Fibroblast of mammary gland (primary cell): ENCODE results near the gene HACD1.
A peak's percentile ranks its signal among the peaks of the same experiment; 100 is the strongest.
"Not testable (repeated sequence)": the region's sequence is repeated elsewhere in the genome, so short reads cannot be mapped to it uniquely, and the experiment has no call there.

Source experiments
- DNase-seq: peaks from one replicate; pipeline ENCODE4 v3.0.0-alpha.2; 2010; ENCODE audit warnings: low read depth
- H3K4me3 ChIP-seq: 2 replicates; pipeline ENCODE4 v1.5.1; 2011; ENCODE audit warnings: low read depth, mild to moderate bottlenecking, low read length, moderate library complexity; ENCODE audit not compliant: control insufficient read depth
- CTCF ChIP-seq: conservative IDR thresholded peaks from 2 replicates; pipeline ENCODE4 v1.5.1; 2011; ENCODE audit warnings: low read depth, low read length, inconsistent platforms; ENCODE audit not compliant: control insufficient read depth, insufficient read depth

The HACD1 gene

DNA sequence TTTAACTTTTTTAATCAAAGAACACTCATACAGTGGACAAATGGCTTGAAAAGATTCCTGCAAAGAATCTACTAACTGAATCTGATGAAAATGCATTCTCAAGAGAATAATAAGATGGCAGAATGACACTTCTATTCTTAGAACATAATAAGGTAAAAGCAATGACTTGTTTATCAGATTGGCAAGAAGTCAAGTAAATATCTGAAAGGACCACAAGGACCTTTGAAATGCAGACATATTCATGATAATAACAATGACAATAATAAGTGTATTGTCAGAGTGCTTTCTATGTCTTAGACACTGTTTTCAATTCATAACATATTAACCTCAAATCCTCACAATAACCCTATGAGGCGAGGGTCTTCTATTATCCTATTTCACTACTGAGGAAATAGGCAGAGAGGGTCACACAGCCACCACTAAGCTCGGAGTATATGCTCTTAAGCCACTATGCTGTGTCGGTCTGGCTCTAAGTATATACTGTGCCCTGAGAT, 10.6 kb downstream of the HACD1 start:
- H3K4me3 ChIP-seq, result no peak overlapping the region
- no peak for DNase-seq
- TF ChIP-seq CTCF, result no peak

DNA sequence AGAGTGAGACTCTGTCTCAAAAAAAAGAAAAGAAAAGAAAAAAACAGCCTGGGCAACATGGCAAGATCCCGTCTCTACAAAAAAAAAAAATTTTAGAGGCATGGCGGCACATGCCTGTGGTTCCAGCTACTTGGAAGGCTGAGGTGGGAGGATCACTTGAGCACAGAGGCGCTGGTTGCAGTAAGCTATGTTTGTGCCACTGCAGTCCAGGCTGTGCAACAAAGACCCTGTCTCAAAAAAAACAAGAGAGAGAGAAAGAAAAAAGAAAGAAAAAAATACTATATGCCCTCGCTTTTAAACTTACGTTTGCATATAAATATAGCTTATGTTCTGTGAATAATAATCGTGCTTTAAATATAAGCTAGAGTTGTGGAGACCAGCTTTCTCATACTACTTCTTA, 11.2 kb downstream of the HACD1 start:
- no peak for TF ChIP-seq CTCF
- no peak for DNase-seq
- no peak overlapping the region for H3K4me3 ChIP-seq

DNA sequence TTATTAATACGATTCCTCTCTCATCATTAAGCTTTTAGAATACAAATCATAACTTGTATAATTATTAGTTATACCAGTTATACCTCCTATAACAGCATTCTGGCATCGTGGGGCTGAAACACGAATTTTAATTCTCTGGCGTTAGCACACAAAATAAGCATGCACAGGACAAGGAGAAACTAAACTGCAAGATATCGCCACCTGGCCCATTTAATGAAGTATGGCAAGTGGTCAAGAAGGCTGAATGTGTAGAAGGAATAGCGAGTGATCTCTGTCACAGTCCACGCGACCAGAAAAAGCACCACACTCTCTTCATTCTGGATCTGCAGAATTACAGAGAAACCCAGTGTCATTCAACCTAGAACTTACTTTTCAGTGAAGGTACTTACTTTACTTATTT, 18.1 kb downstream of the HACD1 start:
- TF ChIP-seq CTCF, result peak; percentile 46
- H3K4me3 ChIP-seq, result no peak overlapping the region
- DNase-seq, result peak; percentile 53

GRCh38 chr10:17597386-17597785, 19.8 kb downstream of the HACD1 start:
- DNase-seq, result no peak
- no peak overlapping the region for H3K4me3 ChIP-seq
- no peak for TF ChIP-seq CTCF

- H3K4me3 ChIP-seq, result no peak overlapping the region
- no peak for TF ChIP-seq CTCF
- DNase-seq, result no peak
Measured at GRCh38 chr10:17590969-17591645, 26.1 kb downstream of the HACD1 start.

DNA sequence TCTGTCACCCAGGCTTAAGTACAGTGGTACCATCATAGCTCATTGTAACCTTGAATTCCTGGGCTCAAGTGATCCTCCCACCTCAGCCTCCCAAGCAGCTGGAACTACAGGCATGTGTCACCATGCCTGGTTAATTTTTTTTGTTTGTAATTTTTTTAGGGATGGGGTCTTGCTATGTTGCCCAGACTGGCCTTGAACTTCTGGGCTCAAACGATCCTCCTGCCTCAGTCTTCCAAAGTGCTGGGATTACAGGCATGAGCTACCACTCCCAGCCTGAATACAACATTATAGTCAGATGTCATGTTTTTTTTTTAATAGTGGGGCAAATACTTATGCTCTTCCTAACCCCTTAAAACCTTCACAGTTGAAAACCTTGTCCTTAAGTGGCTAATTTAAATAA, 27.9 kb downstream of the HACD1 start:
- not testable (repeated sequence) for DNase-seq, H3K4me3 ChIP-seq

DNA sequence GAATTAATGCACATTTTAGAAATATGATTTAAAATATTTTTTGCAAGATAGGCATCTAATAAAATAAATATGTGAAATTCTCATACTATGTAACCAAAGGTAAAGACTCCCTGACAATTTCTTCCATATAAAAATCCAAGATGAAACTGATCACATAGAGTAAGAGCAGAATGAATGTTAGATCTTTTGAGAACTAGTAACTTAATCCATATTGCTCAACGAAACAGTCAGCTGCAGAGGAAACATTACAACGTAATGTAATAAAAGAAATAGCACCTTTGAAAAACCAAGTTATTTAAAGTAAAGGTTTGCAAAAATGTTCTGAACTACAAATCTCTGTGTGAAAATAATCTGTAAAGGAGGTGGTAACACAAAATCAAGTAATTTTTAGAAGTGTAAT, 28.8 kb downstream of the HACD1 start:
- no peak overlapping the region for H3K4me3 ChIP-seq
- no peak for TF ChIP-seq CTCF
- DNase-seq, result no peak

DNA sequence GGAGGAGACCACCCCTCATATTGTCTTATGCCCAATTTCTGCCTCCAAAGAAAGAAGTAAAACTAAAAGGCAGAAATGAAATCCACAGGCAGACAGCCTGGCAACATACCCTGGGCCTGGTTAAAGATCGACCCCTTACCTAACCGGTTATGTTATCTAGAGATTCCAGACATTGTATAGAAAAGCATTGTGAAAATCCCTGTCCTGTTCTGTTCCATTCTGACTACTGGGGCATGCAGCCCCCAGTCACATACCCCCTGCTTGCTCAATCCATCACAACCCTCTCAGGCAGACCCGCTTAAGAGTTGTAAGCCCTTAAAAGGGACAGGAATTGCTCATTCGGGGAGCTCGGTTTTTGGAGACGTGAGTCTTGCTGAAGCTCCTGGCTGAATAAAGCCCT, 29.9 kb downstream of the HACD1 start:
- DNase-seq, H3K4me3 ChIP-seq: not testable (repeated sequence)
